ENCODE measurements around the gene SEC23B. TPM values are rescaled to one million over a fixed set of nuclear protein-coding genes. Genes with fewer than 3 reads are reported as not detected.

SEC23B gene
- total and polyA plus RNA-seq, 2 of the 13 experiments (the other 11 are each of a cell fraction or from before 2014, with no cell fraction given) = 114 to 120 TPM

DNA sequence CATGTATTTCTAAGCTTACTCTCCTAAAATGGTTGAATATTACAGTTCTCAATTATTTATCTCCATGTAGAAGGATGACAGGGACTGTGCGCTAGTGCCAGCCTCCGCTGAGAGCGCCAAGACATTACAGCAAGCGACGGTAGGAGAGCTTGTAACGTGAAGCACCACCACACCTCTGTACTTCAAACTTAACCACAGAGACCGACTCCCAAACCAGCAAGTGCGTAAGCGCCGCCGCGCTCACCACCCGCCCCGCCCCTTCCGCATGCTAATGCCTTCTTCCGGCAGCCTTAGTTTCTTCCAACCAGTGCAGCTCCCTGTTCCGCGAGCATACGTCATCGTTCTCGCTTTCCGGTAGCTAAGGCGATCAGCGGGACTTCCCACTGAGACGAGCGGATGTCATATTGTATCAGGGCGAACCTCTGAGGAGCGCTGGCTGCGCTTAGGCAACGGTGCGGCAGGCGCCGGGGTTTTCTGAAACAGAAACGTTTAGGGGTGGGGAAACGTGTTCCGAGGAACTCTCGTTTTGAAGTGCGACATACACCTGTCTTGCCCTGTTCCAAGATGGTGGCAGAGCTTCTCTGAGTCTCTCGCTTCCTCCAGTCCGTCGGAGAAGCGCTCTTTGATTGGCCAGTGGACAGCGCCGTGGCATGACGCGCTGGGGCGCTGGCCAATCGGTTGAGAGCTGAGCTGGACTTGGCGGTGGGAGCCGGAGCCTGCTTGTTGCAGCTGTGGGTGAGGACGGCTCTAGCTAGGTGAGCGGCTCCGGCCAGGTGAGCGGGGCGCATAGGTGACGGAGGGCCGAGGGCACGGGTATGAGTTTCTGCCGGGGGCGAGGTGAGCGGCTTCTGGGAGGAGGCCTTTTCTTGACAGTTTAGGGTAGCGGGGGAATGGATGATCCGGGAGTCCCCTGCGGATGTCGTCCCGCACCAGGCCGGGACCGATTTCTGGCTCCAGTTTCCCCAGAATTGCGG, at the start of gene SEC23B (continued):
- TF ChIP-seq ISX (CRISPR knock-in tag; conservative IDR thresholded peaks at IDR 0.05) (peak; percentile 49), ZSCAN5A (CRISPR knock-in tag; IDR thresholded peaks at IDR 0.05; ENCODE audit: borderline replicate concordance) (no peak; the same call in 1 of the 2 replicates), FOXP4 (CRISPR knock-in tag; IDR thresholded peaks at IDR 0.05) (peak; percentile 75), EHMT2 (IDR thresholded peaks at IDR 0.05; ENCODE audit: borderline replicate concordance, low read depth, low read length) (peak; percentile 82; the same call in 1 of the 2 replicates), AHR (CRISPR knock-in tag; IDR thresholded peaks at IDR 0.05) (peak; percentile 92; the same call in 1 of the 2 replicates), KDM6A (CRISPR knock-in tag; IDR thresholded peaks at IDR 0.05; ENCODE audit: low read depth) (peak; percentile 29; the same call in 1 of the 2 replicates), SNRNP70 (IDR thresholded peaks at IDR 0.05; ENCODE audit: low read depth, low read length) (no peak), RXRA (CRISPR knock-in tag; IDR thresholded peaks at IDR 0.05) (peak; percentile 77), SP1 (IDR thresholded peaks at IDR 0.05) (no peak), SP1 (CRISPR knock-in tag; IDR thresholded peaks at IDR 0.05) (peak; percentile 79), ZFP82 (CRISPR knock-in tag; IDR thresholded peaks at IDR 0.05; ENCODE audit: borderline replicate concordance) (no peak), SMYD3 (CRISPR knock-in tag; IDR thresholded peaks at IDR 0.05) (no peak; the same call in none of the 2 replicates), DDIT3 (CRISPR knock-in tag; IDR thresholded peaks at IDR 0.05) (no peak), U2AF1 (optimal IDR thresholded peaks at IDR 0.05; ENCODE audit: low read depth, low read length) (peak; percentile 80), SP4 (CRISPR knock-in tag; IDR thresholded peaks at IDR 0.05) (peak; percentile 83), KLF15 (CRISPR knock-in tag; IDR thresholded peaks at IDR 0.05; ENCODE audit: borderline replicate concordance) (peak; percentile 84; the same call in 1 of the 2 replicates), NFYB (CRISPR knock-in tag; IDR thresholded peaks at IDR 0.05) (peak; percentile 92), ZNF12 (CRISPR knock-in tag; IDR thresholded peaks at IDR 0.05) (peak; percentile 99), ZNF274 (CRISPR knock-in tag; IDR thresholded peaks at IDR 0.05) (peak; percentile 87; the same call in 1 of the 2 replicates), GATAD1 (CRISPR knock-in tag; IDR thresholded peaks at IDR 0.05) (peak; percentile 94), GTF3A (CRISPR knock-in tag; conservative IDR thresholded peaks at IDR 0.05) (peak; percentile 91), ZBTB7B (CRISPR knock-in tag; IDR thresholded peaks at IDR 0.05) (peak; percentile 54)
- TF ChIP-seq, protein P1, sequence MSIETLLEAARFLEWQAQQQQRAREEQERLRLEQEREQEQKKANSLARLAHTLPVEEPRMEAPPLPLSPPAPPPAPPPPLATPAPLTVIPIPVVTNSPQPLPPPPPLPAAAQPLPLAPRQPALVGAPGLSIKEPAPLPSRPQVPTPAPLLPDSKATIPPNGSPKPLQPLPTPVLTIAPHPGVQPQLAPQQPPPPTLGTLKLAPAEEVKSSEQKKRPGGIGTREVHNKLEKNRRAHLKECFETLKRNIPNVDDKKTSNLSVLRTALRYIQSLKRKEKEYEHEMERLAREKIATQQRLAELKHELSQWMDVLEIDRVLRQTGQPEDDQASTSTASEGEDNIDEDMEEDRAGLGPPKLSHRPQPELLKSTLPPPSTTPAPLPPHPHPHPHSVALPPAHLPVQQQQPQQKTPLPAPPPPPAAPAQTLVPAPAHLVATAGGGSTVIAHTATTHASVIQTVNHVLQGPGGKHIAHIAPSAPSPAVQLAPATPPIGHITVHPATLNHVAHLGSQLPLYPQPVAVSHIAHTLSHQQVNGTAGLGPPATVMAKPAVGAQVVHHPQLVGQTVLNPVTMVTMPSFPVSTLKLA (IDR thresholded peaks at IDR 0.05) = peak; percentile 38
